Uterus (tissue), 2 donors: ENCODE measurements around the gene RUNX1.

Source experiments
- CTCF ChIP-seq, 4 experiments: fragments of 200-600 bp in 2 of 4; fragments of 450-650 bp in 2 of 4; sonication (generic) in 2 of 4; IDR thresholded peaks; one replicate each; pipeline ENCODE4 v1.5.1; 2016 to 2019; ENCODE audit warnings: antibody characterized with exemption in 4 of 4, mild to moderate bottlenecking in 2 of 4, moderate library complexity in 1 of 4
- POLR2A ChIP-seq, 2 donors: fragments of 450-650 bp; IDR thresholded peaks; one replicate each; pipeline ENCODE4 v1.6.1; 2016; ENCODE audit warnings: antibody characterized with exemption in 2 of 2, mild to moderate bottlenecking in 1 of 2, moderate library complexity in 1 of 2

- TF ChIP-seq CTCF (IDR thresholded peaks at IDR 0.05), result no peak
- no peak for TF ChIP-seq POLR2A (IDR thresholded peaks at IDR 0.05)
These were observed 137.7 kb downstream of the RUNX1 start for GRCh38 chr21:34911360-34911759.
